Neural progenitor cell (in vitro differentiated cells): ENCODE measurements around the gene GREB1L. TPM values are rescaled to one million over a fixed set of nuclear protein-coding genes. Genes with fewer than 3 reads are reported as not detected.

ENCODE experiments used
- DNase-seq: peaks from one replicate; pipeline ENCODE4 v3.0.0-alpha.2; 2016; ENCODE audit warnings: low spot score
- H2AFZ ChIP-seq: fragments of 200-600 bp; sonication (generic); replicated peaks from 2 replicates; pipeline ENCODE4 v1.6.1; 2016; ENCODE audit warnings: antibody characterized with exemption
- H3F3A ChIP-seq: fragments of 200-600 bp; sonication (generic); 2 replicates; pipeline ENCODE4 v1.6.1; 2016; ENCODE audit warnings: antibody characterized with exemption, low read depth
- H3K27ac ChIP-seq: fragments of 200-600 bp; sonication (generic); 2 replicates; pipeline ENCODE4 v1.5.1; 2016; ENCODE audit warnings: mild to moderate bottlenecking
- H3K27me3 ChIP-seq: fragments of 200-600 bp; sonication (generic); 2 replicates; pipeline ENCODE4 v1.6.1; 2016; ENCODE audit warnings: mild to moderate bottlenecking, moderate library complexity
- H3K36me3 ChIP-seq: fragments of 200-600 bp; sonication (generic); 2 replicates; pipeline ENCODE4 v1.5.1; 2016
- H3K4me1 ChIP-seq: fragments of 200-600 bp; sonication (generic); 2 replicates; pipeline ENCODE4 v1.6.1; 2016; ENCODE audit warnings: mixed run types
- H3K4me2 ChIP-seq: fragments of 200-600 bp; sonication (generic); 2 replicates; pipeline ENCODE4 v1.6.1; 2016
- H3K4me3 ChIP-seq: fragments of 200-600 bp; sonication (generic); 2 replicates; pipeline ENCODE4 v1.5.1; 2016
- H3K79me2 ChIP-seq: fragments of 200-600 bp; sonication (generic); 2 replicates; pipeline ENCODE4 v1.6.1; 2016; ENCODE audit warnings: low read depth
- H3K9ac ChIP-seq: fragments of 200-600 bp; sonication (generic); 2 replicates; pipeline ENCODE4 v1.6.1; 2016
- H3K9me3 ChIP-seq: fragments of 200-600 bp; sonication (generic); 2 replicates; pipeline ENCODE4 v1.5.1; 2016; ENCODE audit warnings: low read depth
- H4K20me1 ChIP-seq: fragments of 200-600 bp; sonication (generic); 2 replicates; pipeline ENCODE4 v1.6.1; 2016; ENCODE audit warnings: low read depth
- H3K27ac Mint-ChIP-seq: 3 replicates; pipeline ENCODE4 v1.8.0; 2021; ENCODE audit warnings: mixed read lengths
- H3K27me3 Mint-ChIP-seq: 2 replicates; pipeline ENCODE4 v1.8.0; 2022; ENCODE audit warnings: low read depth, mild to moderate bottlenecking, inconsistent platforms, moderate library complexity, mixed read lengths; ENCODE audit not compliant: insufficient read depth
- H3K36me3 Mint-ChIP-seq: 3 replicates; pipeline ENCODE4 v1.8.0; 2021; ENCODE audit warnings: mixed read lengths
- H3K4me1 Mint-ChIP-seq: 3 replicates; pipeline ENCODE4 v1.8.0; 2021; ENCODE audit warnings: mixed read lengths
- H3K4me3 Mint-ChIP-seq: 3 replicates; pipeline ENCODE4 v1.8.0; 2021; ENCODE audit warnings: mild to moderate bottlenecking, moderate library complexity, mixed read lengths
- H3K9me3 Mint-ChIP-seq: 3 replicates; pipeline ENCODE4 v1.8.0; 2020; ENCODE audit warnings: mixed read lengths
- EZH2 ChIP-seq: fragments of 200-600 bp; sonication (generic); IDR thresholded peaks from 2 replicates; pipeline ENCODE4 v1.6.1; 2017; ENCODE audit warnings: antibody characterized with exemption, mild to moderate bottlenecking, moderate library complexity
- EZH2phosphoT487 ChIP-seq: fragments of 200-600 bp; sonication (generic); IDR thresholded peaks from 2 replicates; pipeline ENCODE4 v1.6.1; 2017; ENCODE audit warnings: antibody characterized with exemption
- total RNA-seq: library from RNA; depleted of rRNA; stranded (reverse); fragments of >200 nt; gene quantifications from 2 replicates; pipeline ENCODE4 v1.2.3, GENCODE V29; 2015; ENCODE audit warnings: low replicate concordance
- TF ChIP-seq, protein P1 (sequence below): fragments of 200-600 bp; sonication (generic); IDR thresholded peaks from 2 replicates; pipeline ENCODE4 v1.5.1; 2017; ENCODE audit warnings: antibody characterized with exemption, mild to moderate bottlenecking

Gene GREB1L
- total RNA-seq, 1 donor from 2014 or later = 278 TPM

DNA sequence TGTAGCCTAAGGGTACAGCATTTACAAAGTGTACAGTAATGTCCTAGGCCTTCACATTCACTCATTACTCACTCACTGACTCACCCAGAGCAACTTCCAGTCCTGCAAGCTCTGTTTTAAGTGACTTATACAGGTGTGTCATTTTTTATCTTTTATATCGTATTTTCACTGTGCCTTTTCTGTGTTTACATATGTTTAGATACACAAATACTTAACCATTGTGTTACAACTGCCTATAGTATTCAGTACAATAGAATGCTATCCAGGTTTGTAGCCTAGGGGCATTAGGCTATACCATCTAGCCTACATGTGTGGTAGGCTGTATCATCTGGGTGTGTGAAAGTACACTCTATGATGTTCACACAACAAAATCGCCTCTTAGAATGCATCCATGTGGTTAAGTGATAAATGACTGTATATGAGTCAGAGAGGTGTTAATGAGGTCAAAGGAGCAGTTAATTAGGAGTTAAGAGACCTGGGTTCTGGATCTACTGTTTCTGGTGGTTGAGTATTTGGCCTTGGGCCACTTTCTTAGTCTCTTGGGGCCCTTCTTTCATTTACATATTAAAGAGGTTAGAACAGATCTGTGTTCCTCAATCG is 149.1 kb downstream of the GREB1L start:
- Mint-ChIP-seq H3K4me3 (no peak overlapping the region), H3K9me3 (no peaks in the 10 kb centered on the region), H3K36me3 (peaks cover 39% of the 10 kb centered on the region), H3K27me3 (no peaks in the 10 kb centered on the region), H3K4me1 (no peaks in the 10 kb centered on the region), H3K27ac (no peak overlapping the region)
- no peak for TF ChIP-seq EZH2
- TF ChIP-seq EZH2phosphoT487 = no peak
- TF ChIP-seq, protein P1, sequence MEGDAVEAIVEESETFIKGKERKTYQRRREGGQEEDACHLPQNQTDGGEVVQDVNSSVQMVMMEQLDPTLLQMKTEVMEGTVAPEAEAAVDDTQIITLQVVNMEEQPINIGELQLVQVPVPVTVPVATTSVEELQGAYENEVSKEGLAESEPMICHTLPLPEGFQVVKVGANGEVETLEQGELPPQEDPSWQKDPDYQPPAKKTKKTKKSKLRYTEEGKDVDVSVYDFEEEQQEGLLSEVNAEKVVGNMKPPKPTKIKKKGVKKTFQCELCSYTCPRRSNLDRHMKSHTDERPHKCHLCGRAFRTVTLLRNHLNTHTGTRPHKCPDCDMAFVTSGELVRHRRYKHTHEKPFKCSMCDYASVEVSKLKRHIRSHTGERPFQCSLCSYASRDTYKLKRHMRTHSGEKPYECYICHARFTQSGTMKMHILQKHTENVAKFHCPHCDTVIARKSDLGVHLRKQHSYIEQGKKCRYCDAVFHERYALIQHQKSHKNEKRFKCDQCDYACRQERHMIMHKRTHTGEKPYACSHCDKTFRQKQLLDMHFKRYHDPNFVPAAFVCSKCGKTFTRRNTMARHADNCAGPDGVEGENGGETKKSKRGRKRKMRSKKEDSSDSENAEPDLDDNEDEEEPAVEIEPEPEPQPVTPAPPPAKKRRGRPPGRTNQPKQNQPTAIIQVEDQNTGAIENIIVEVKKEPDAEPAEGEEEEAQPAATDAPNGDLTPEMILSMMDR = no peak
- Histone ChIP-seq H3K27me3 (no peaks in the 10 kb centered on the region), H4K20me1 (peaks cover 4% of the 10 kb centered on the region), H3K4me3 (no peak overlapping the region), H3F3A (peaks cover 32% of the 10 kb centered on the region), H3K27ac (no peak overlapping the region), H2AFZ (no peak overlapping the region), H3K79me2 (peaks cover 85% of the 10 kb centered on the region), H3K4me2 (no peak overlapping the region), H3K4me1 (peaks cover 7% of the 10 kb centered on the region), H3K9ac (no peak overlapping the region), H3K9me3 (no peaks in the 10 kb centered on the region), H3K36me3 (peaks cover 51% of the 10 kb centered on the region)
- DNase-seq = no peak

DNA sequence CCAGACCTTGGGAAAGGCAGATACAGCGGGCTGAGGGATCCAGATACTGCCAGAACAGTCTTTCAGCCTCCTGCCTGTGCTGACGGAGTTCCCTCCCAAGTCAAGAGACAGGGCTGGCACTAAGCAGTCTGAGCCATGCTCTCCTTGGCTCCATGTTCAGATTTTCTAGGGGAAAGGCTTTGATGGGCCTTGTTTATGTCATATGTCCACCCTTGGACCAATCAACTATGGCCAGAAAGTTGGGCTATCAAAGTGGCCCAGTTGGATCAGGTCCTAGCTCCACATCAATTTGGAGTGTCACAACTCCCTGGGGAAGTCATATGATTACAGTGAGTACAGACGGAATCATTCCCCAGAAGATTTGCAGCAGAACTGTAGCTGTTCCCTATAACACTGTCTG is 152.0 kb downstream of the GREB1L start:
- TF ChIP-seq EZH2phosphoT487 (no peak), EZH2 (no peak)
- TF ChIP-seq, protein P1 = no peak
- H3K79me2 ChIP-seq = peaks cover 78% of the 10 kb centered on the region
- no peaks in the 10 kb centered on the region for H3K27me3 ChIP-seq
- H3F3A ChIP-seq = peaks cover 42% of the 10 kb centered on the region
- no peak overlapping the region for H3K9ac ChIP-seq
- no peak overlapping the region for H3K4me2 ChIP-seq
- peaks cover 30% of the 10 kb centered on the region for H3K36me3 Mint-ChIP-seq
- H3K4me3 Mint-ChIP-seq = no peak overlapping the region
- H3K4me3 ChIP-seq = no peak overlapping the region
- H3K9me3 Mint-ChIP-seq = no peaks in the 10 kb centered on the region
- peaks cover 4% of the 10 kb centered on the region for H4K20me1 ChIP-seq
- no peak overlapping the region for H3K27ac ChIP-seq
- peaks cover 46% of the 10 kb centered on the region for H3K36me3 ChIP-seq
- H2AFZ ChIP-seq = no peak overlapping the region
- DNase-seq = no peak
- H3K4me1 ChIP-seq = peaks cover 6% of the 10 kb centered on the region
- H3K4me1 Mint-ChIP-seq = peaks cover 3% of the 10 kb centered on the region
- no peaks in the 10 kb centered on the region for H3K27me3 Mint-ChIP-seq
- no peak overlapping the region for H3K27ac Mint-ChIP-seq
- no peaks in the 10 kb centered on the region for H3K9me3 ChIP-seq

DNA sequence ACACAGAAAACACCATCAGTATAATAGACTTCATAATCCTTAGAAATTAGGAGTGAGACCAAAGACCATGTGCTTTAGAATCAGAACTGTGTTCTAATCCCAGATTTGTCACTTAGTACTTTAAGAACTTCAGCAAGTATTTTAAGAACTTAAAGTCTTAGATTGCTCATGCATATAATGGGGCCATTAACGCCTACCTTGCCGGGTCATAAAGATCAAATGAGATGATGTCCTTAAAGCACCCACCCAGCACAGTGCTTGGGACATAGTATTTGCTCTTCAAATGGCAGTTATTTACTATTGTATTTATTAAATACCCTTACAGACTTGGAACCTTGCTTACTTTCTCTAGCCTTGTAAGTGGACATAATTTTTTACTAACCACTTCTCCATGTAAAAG is 156.1 kb downstream of the GREB1L start:
- Histone ChIP-seq H3F3A (peaks cover 54% of the 10 kb centered on the region), H3K79me2 (peaks cover 75% of the 10 kb centered on the region), H3K9ac (no peak overlapping the region), H3K36me3 (peaks cover 51% of the 10 kb centered on the region), H3K4me1 (peaks cover 32% of the 10 kb centered on the region), H2AFZ (no peak overlapping the region), H3K27me3 (no peaks in the 10 kb centered on the region), H3K4me3 (no peak overlapping the region), H3K4me2 (no peak overlapping the region), H3K9me3 (no peaks in the 10 kb centered on the region), H3K27ac (peak overlapping the region; percentile 67), H4K20me1 (peaks cover 31% of the 10 kb centered on the region)
- Mint-ChIP-seq H3K27ac (no peak overlapping the region), H3K4me1 (peaks cover 3% of the 10 kb centered on the region), H3K9me3 (no peaks in the 10 kb centered on the region), H3K36me3 (peaks cover 21% of the 10 kb centered on the region), H3K4me3 (no peak overlapping the region), H3K27me3 (peaks cover 2% of the 10 kb centered on the region)
- TF ChIP-seq EZH2 (no peak), EZH2phosphoT487 (no peak)
- TF ChIP-seq, protein P1 = no peak
- DNase-seq = no peak
